ENCODE measurements around the gene ATXN10.

The ATXN10 gene

GRCh38 chr22:45696227-45696626 lies 24.6 kb downstream of the ATXN10 start:
- H3K27ac ChIP-seq: no peak overlapping the region
- no peak for DNase-seq (ENCODE audit: low spot score)
- no peak for TF ChIP-seq CTCF (IDR thresholded peaks at IDR 0.05)
- H3K4me3 ChIP-seq: no peak overlapping the region

GRCh38 chr22:45698094-45698493 lies 26.5 kb downstream of the ATXN10 start:
- no peak for TF ChIP-seq CTCF (IDR thresholded peaks at IDR 0.05)
- Histone ChIP-seq H3K4me3 (no peak overlapping the region), H3K27ac (no peak overlapping the region)
- DNase-seq (ENCODE audit: low spot score): no peak

- no peak for DNase-seq (ENCODE audit: low spot score)
- Histone ChIP-seq H3K27ac (no peak overlapping the region), H3K4me3 (no peak overlapping the region)
- TF ChIP-seq CTCF (IDR thresholded peaks at IDR 0.05): no peak
Observed at GRCh38 chr22:45702981-45703380, 31.3 kb downstream of the ATXN10 start.

- TF ChIP-seq CTCF (IDR thresholded peaks at IDR 0.05): no peak
- no peak for DNase-seq (ENCODE audit: low spot score)
- Histone ChIP-seq H3K27ac (no peak overlapping the region), H3K4me3 (no peak overlapping the region)
Observed at GRCh38 chr22:45703758-45704157, 32.1 kb downstream of the ATXN10 start.

GRCh38 chr22:45704648-45705047 lies 33.0 kb downstream of the ATXN10 start:
- no peak overlapping the region for H3K27ac ChIP-seq
- no peak overlapping the region for H3K4me3 ChIP-seq
- DNase-seq (ENCODE audit: low spot score): no peak
- no peak for TF ChIP-seq CTCF (IDR thresholded peaks at IDR 0.05)

- DNase-seq (ENCODE audit: low spot score): no peak
- TF ChIP-seq CTCF (IDR thresholded peaks at IDR 0.05): no peak
- H3K27ac ChIP-seq: no peak overlapping the region
- H3K4me3 ChIP-seq: no peak overlapping the region
Observed at GRCh38 chr22:45707605-45708004, 36.0 kb downstream of the ATXN10 start.

GRCh38 chr22:45708145-45708544 lies 36.5 kb downstream of the ATXN10 start:
- no peak overlapping the region for H3K4me3 ChIP-seq

More at GRCh38 chr22:45708145-45708544, 36.5 kb downstream of the ATXN10 start:
- TF ChIP-seq CTCF (IDR thresholded peaks at IDR 0.05): no peak
- no peak for DNase-seq (ENCODE audit: low spot score)
- no peak overlapping the region for H3K27ac ChIP-seq
